Stimulated activated CD8-positive, alpha-beta memory T cell treated with anti-CD3 and anti-CD28 coated beads, Interleukin-15, amount 100 ng/mL, for 4 hours (primary cell): ENCODE measurements around the gene PCNT.
"Not testable (repeated sequence)": the region's sequence is repeated elsewhere in the genome, so short reads cannot be mapped to it uniquely, and the experiment has no call there.

Experiments
- DNase-seq, 2 donors: peaks; one replicate each; pipeline ENCODE4 v3.0.0-alpha.2; 2020; ENCODE audit warnings: low read depth in 2 of 2

The PCNT gene

DNA sequence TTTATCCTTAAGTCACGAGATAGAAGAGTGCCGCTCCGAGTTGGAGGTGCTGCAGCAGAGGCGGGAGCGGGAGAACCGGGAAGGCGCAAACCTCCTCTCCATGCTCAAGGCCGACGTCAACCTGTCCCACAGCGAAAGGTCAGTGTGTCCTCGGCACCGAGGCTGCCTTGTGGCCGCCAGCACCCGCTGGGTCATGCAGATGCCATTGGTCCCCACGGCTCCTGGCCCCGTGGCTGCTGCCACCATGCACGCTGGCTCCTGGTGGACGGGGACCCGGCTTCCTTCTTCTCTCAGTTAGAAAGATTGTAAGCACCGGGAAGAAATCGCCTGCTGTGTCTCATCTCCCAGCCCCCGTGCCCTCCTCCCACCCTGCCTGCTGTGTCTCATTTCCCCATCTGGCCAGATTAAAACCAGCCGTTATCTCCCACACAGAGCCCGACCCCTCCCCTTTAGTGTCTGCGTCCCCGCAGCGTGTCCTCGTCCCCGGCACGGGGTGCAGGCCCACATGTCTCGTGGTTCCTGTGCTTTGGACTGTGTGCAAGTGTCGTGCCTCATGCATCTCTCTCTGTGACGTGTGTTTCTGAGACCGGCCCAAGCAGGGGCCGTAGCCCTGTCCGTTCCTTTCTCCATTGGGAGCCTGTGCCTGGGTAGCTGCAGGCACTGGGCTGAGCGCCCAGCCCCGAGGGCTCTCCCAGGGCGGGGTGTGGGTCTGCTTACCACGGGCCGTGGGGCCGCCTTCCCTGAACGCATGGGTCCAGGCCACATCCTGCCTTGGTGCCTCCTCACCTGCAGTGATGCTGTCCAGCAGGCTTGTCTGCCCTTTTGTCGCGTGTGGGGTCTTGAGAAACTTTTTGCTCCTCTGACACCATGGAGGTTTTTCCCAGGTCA lies 62.1 kb downstream of the PCNT start:
- DNase-seq = no peak

- DNase-seq = no peak
Measured at GRCh38 chr21:46386734-46387088, 62.8 kb downstream of the PCNT start.

DNA sequence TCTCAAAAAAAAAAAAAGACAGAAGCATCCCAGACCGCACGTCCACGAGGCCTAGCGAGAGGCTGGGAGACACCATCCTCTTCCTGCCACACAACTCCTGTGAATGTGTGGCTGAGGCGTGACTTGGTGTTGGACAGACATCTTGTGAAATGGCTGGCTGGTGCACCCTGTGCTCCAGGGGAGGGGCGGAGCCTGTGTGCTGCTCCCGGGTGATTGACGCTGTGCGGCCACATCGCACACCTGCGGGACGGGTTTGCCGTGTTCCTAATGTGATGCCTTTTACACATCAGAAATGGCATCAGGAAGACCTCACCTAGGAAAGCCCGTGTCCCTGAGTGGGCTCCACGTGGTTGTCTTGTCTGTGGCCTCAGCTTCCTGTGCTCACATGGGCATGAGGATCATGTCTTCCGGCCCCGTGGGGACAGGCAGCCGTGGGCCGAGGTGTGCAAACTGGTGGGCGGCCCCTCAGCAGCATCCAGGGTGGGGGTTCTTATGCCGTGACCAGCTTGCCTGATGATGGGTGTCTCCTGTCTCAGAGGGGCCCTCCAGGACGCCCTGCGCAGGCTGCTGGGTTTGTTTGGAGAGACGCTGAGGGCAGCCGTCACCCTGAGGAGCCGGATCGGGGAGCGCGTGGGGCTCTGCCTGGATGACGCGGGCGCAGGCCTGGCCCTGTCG lies 64.4 kb downstream of the PCNT start:
- no peak for DNase-seq

GRCh38 chr21:46388896-46389295 lies 64.9 kb downstream of the PCNT start:
- no peak for DNase-seq

DNA sequence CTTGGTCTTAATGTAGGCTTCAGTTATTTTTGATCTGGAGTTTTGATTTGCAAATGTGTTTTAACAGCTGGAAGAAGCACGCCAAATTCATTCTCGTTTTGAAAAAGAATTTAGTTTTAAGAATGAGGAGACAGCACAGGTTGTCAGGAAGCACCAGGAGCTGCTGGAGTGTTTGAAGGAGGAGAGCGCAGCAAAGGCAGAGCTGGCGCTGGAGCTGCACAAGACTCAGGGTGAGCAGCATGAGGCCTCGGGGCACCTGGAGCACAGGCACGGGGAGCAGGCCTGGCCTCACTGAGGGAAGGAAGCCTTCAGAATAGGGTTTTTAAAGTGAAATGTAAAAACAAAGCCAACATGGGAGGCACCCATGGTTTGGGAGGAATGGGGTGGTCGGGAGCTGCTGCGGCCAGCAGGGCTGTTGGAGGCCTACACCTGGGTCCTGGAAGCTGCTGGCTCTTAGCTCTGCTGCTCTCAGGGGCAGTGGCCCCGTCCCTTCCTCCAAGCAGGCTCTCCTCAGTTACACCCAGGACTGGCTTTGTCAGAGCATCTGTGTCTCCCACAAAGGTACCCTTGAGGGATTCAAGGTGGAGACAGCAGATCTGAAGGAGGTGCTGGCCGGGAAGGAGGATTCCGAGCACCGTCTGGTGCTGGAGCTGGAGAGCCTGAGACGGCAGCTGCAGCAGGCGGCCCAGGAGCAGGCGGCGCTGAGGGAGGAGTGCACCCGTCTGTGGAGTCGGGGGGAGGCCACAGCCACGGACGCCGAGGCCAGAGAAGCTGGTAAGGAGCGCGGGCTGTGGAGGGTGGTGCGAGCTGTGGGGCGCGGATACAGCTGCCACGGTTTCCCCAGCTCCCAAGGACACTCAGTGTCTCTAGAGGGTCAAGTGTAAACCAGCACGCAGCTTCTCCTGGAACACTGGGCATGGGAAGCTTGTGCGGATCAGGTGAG lies 66.9 kb downstream of the PCNT start:
- no peak for DNase-seq

GRCh38 chr21:46391773-46392172 lies 67.8 kb downstream of the PCNT start:
- DNase-seq = no peak

DNA sequence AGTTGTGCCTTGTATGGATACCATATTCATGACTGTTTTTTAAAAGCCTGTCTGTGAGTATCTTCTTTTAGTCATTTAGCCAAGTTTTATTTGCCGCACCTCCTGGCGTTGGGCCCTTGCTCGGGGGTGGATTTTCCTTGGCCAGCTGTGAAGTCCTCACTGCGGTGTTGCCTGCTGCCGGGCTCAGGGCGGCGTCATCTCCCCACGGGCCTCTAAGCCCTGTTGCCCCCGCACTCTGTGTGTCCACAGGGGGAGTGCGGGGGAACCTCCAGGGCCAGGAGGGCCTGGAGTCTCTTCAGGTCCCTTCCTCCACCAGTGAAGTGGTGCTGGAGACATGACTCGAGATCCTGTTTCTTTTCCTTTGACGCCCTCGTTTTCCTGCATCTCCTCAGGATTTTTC lies 69.0 kb downstream of the PCNT start:
- no peak for DNase-seq

DNA sequence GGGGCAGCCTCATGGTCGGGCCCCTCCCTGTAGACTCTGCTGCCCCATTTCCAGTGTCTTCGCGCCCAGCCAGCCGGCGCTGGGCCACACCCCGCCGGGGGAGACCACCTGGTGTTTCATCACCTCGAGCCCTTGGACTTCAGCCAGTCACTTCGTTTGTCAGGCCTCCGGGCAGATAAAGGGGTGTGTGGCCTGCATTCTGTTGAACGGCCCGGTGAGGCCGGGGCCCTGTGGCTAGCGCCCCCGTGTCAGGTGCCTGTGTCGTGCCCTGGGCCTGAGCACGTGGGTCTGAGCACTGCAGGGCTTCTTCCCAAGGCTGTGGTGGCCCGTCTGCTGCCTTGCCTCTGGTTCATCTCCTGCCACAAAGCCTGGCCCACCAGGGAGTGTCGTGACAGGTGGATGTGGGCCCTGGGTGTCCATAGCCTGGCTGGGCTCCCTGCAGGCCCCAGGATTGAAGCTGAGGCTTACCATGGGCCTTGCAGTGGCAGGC lies 69.5 kb downstream of the PCNT start:
- DNase-seq = no peak

- no peak for DNase-seq
Measured at GRCh38 chr21:46393941-46394594, 70.1 kb downstream of the PCNT start.

DNA sequence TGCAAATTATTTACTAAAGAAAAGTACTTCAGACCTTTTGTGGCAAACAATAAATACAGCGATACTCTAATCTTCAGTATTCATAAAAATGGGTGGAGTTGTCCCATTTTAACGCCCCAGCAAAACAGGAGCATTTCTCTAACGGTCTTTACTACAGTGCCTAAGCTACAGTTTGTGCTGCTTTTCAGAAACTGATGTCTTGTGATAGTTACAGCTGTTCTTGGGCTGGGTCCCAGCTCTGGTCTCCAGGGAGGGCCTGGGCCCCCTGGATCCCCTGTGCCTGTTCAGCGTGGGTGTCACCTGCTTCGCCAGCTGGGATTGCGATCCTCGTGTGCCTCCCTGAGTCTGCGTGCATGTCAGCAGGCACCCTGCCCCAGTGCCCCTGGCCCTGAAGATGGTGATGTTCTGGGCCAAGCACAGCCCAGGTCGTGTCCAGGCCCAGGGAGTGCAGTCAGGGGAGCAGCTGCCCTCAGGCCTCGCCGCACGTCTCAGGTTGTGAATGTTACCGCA lies 70.7 kb downstream of the PCNT start:
- DNase-seq = no peak

GRCh38 chr21:46397211-46397905 lies 73.4 kb downstream of the PCNT start:
- no peak for DNase-seq

DNA sequence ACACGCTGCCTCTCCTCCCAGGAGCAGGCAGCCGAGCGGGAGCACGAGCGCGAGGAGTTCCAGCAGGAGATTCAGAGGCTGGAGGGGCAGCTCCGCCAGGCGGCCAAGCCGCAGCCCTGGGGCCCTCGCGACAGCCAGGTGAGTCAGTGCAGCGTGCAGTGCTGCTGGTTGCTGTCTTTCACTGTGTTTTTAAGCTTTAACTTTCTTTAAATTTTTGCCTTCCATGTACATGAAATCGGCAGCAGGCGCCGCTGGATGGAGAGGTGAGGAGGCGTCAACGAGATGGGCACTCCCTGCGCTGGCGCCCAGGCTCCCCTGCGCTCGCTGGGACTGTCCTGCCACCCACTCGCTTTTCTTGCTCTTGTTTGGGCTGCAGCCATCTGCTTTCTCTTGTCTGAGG lies 74.0 kb downstream of the PCNT start:
- DNase-seq = no peak

DNA sequence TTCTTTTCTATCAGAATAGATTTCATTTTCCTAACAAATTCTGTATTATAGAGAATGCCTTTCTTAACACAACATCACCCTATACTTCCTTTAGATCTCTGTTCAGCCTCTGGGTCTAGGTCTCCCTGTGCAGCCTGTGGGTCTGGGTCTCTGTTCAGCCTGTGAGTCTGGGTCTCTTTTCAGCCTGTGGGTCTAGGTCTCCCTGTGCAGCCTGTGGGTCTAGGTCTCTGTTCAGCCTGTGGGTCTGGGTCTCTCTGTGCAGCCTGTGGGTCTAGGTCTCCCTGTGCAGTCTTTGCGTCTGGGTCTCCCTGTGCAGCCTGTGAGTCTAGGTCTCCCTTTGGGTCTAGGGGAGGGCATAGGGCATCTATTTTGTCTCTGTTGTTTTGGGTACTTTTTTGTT lies 75.2 kb downstream of the PCNT start:
- no peak for DNase-seq

GRCh38 chr21:46399686-46400085 lies 75.7 kb downstream of the PCNT start:
- DNase-seq = no peak

DNA sequence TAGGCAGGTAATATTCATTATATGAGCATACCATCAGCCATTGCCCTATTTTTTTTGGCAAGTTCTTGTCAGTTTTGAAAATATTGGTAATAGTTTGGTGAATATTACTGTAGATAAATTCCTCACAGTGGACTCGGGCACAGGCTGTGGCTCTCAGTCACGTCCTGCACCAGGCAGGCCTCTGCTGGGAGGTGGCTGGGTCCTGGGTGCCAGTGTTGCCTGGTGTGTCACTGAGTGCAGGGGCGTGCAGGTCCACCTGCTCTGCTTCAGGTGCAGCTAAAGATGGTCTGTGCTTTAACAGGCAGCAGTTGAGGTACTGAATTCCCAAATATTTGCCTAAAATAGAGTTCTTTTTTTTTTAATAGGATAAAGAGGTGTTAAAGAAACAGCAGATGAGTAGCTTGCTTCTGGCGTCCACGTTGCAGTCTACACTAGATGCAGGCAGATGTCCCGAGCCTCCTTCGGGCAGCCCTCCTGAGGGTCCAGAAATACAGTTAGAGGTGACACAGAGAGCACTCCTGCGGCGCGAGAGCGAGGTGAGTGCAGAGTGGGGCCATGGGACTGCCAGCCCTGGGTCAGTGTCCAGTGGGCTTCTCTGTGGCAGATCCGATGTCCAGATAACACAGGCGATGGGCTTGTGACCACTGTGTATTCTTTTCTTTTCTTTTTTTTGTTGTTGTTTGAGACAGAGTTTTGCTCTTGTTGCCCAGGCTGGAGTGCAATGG lies 77.4 kb downstream of the PCNT start:
- no peak for DNase-seq

- no peak for DNase-seq
Measured at GRCh38 chr21:46402421-46402820, 78.5 kb downstream of the PCNT start.

DNA sequence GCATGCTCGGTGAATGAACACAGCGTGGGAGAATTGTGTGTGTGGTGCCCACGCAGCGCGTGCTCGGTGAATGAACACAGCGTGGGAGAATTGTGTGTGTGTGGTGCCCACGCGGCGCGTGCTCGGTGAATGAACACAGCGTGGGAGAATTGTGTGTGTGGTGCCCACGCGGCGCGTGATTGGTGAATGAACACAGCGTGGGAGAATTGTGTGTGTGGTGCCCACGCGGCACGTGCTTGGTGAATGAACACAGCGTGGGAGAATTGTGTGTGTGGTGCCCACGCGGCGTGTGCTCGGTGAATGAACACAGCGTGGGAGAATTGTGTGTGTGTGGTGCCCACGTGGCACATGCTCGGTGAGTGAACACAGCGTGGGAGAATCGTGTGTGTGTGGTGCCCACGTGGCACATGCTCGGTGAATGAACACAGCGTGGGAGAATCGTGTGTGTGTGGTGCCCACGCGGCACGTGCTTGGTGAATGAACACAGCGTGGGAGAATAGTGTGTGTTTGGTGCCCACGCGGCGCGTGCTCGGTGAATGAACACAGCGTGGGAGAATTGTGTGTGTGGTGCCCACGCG lies 79.4 kb downstream of the PCNT start:
- not testable (repeated sequence) for DNase-seq

DNA sequence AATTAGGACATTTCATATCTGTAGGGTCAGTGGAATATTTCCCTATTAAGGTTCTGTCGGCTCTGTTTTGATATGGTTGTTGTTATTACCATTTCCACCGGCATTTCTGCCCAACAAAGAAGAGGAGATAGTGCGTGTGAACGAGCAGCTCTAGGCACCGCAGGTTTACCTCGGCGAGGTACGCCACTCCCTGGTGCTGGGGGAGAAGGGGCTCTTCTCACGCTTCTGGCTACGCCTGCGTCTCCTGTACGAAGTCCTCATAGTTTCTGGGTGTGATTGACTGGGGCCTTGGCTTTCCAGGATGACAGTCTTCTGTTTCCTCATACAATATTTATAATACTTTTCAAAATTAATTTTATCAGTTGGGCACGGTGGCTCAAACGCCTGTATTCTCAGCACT lies 80.3 kb downstream of the PCNT start:
- no peak for DNase-seq

DNA sequence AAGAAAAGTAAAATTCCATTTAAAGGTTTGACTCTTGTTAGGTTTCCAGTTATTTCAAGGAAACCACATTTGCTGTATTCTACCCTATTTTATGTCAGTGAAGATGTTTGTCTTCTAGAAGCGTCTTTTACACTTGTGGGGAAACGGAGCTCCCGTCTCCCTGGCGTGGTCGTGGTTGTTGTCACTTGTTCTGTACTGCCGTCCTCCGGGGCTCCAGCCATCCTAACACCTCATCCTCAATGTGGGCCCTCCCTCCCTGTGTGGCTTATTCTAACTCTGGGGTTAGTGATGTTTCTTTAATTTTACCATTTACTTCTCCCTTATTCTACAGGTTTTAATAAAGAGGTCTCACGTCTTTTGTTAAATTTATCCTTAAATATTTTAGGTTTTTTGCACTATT lies 82.0 kb downstream of the PCNT start:
- no peak for DNase-seq
